Measurements from ENCODE around the gene ATP8A1.
A peak's percentile ranks its signal among the peaks of the same experiment; 100 is the strongest.
"Not testable (repeated sequence)": the region's sequence is repeated elsewhere in the genome, so short reads cannot be mapped to it uniquely, and the experiment has no call there.

The ATP8A1 gene

DNA sequence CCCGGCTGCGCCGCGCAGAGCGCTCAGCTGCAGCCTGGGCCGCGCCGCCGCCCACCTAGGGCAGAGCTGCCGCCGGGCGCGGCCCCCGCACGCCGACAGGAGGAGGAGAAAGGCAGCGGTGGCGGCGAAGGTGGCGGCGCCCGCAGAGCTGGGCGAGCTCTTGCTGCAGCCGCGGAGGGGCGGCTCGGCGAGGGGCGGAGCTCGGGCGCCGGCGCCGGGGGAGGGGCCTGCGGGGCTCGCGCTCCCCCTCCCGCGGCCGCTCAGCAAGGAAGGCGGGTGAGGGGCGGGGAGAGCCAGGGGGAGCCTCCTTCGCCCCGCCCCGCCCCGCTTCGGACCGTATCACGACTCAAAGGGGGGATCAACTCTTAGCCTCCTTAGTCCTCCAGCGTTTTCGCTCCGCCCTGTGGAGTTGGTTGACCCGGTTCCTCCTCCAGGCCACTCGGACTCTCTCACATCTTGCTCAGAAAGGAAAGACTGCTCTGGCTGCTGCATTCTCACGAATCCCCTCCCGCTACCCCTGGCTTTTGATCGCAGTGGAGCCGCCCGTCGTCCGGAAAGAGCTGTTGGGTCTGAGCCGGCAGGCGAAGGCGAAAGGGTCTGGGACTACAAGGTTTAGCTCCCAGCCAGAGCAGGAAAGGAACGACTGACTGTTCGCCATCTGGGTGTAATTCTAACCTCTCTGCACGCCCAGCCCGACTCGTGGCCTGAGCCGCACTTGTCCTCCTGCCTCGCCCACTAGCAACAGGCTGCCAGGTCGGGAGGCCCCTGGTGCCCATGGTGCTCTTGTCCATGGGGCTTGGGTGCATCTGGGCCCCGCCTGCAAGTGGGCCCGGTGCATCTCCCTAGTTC is at the start of gene ATP8A1:
ATP8A1 (minus strand) TSS at position 162 of the 849 bp plus-strand sequence. CDS start 232 bp downstream, outside the sequence.
- DNase-seq (ENCODE audit: low read depth) = peak; percentile 34

GRCh38 chr4:42706086-42706485 is 49.2 kb upstream of the ATP8A1 start:
- DNase-seq (ENCODE audit: low read depth) = no peak

DNA sequence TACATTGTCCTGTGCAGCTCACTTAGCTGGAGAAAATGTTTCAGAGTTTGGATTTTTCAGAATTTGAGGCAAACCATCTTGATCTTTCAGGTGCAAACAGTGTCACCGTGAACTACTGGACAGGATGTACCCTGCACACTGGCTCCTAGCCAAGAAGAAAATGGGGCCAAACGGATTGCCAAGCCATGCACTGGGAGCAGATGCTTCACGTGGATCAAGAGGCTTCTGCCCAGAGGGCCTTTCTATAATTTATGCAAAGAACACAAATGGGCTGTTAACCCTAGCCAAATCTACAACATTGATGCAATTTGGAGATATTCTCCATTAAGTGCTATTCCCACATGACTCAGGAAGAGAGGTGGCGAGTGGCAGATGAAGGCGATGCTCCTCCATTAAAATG is 46.9 kb upstream of the ATP8A1 start:
- DNase-seq (ENCODE audit: low read depth) = no peak

DNA sequence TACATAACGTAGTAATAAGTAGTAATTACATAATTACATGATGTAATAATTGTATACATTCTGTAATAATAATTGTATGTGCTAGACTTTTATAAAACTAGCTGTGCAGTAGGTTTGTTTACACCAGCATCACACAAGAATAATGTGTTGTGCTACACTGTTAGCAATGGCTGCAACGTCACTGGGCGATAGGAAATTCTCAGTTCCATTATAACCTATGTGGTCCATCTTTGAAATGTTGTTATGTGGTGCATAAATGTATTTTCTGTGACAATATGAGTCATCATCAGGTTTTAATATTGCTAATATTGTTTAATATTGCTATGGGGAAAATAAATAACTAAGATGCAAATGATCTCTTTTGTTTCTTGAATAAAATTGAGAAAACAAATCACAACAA is 46.0 kb upstream of the ATP8A1 start:
- no peak for DNase-seq (ENCODE audit: low read depth)

GRCh38 chr4:42701780-42702179 is 44.9 kb upstream of the ATP8A1 start:
- DNase-seq (ENCODE audit: low read depth) = not testable (repeated sequence)

GRCh38 chr4:42690537-42690936 is 33.6 kb upstream of the ATP8A1 start:
- no peak for DNase-seq (ENCODE audit: low read depth)

- no peak for DNase-seq (ENCODE audit: low read depth)
These were observed 26.5 kb upstream of the ATP8A1 start for GRCh38 chr4:42683393-42683792.

GRCh38 chr4:42678512-42678911 is 21.6 kb upstream of the ATP8A1 start:
- DNase-seq (ENCODE audit: low read depth) = no peak

GRCh38 chr4:42676066-42676951 is 19.4 kb upstream of the ATP8A1 start:
- DNase-seq (ENCODE audit: low read depth) = no peak

- peak; percentile 21 for DNase-seq (ENCODE audit: low read depth)
These were observed 16.1 kb upstream of the ATP8A1 start for GRCh38 chr4:42673082-42673425.

DNA sequence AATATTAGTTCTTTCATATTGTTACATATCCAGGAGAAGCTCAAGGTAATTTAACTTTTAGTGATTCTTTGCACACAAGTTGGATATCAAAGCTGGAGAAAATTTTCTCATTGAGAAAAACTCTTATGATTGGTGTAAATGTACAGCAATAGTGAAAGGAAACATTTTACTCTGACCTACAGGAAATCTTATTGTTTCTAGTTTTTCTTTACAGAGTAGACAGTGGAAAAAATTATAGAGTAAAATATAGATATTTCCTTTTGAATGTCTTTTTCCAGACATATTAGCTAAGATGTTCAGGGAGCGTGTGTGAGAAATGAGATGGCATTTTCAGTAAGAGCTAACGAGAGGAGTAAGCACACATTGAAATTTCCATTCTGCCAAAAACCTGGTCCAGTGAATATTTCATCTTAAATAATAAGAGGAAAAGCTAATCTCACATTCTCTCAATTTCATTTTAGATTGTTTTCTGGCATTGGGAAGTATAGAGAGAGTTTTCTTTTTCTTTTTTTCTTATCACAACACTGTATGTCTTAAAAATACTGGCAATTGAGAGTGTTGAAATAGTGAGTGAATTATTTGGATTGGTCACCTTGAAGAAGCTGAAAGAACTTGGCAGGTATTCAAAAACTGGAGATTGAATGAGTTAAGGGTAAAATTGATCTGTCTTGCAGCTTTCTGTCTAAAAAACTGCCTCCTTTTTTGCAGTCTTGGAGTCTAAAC is 15.6 kb upstream of the ATP8A1 start:
- no peak for DNase-seq (ENCODE audit: low read depth)

GRCh38 chr4:42671431-42672194 is 14.7 kb upstream of the ATP8A1 start:
- no peak for DNase-seq (ENCODE audit: low read depth)

GRCh38 chr4:42658261-42658660 is 1.4 kb upstream of the ATP8A1 start:
- no peak for DNase-seq (ENCODE audit: low read depth)

GRCh38 chr4:42656679-42656943 is 294 bp downstream of the ATP8A1 start:
- no peak for DNase-seq (ENCODE audit: low read depth)

DNA sequence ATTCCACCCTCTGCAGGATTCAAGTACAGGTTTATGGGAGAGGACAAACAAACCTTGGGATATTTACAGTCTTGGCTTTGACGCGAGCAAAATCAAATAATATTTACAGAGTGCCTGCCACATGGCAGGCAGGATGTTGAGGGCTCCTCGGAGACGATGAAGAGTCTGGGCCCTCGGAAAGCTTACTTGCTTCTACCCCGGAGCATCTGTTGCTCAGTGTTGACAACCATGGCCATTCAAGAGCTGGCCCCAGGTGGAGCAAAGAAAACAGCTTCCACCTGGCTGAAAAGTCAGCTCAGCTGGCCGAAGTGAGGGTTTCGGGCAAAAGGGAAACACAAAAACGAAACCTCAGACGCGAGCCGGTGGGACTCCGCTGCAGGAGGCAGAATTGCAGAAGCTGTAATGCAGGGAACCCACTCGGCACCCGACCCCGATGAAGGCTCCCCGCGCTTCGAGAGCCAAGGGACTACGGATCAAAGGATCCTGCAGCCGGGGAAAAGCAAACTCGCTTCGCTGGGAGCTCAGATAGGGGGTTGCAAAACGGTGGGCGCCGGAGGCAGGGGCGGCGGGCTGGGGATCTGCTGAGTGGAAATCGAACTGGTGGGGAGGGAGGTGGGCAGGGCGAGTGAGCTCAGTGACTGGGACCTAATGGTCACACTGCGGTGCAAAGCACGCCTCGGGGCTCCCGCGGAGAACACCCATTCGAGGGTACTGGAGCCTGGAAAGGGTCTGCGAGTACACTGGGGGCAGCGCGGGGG is 805 bp downstream of the ATP8A1 start:
- DNase-seq (ENCODE audit: low read depth) = no peak

DNA sequence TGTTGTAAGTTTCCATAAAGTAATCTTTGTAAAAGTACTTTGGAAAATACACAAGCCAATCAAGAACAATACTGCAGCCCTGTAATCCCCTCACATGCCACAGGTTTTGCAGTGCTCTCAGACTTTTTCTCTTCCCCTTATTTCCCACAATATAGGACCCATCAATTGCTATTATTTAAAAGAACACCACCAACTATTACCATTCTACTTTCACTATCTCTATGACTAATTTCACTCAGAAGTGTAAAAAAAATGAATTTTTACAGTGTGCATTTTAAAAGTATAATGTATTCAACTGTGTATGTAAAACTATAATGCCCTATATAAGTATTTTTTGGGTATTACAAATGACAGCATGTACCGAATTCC is 1.7 kb downstream of the ATP8A1 start:
- DNase-seq (ENCODE audit: low read depth) = no peak

DNA sequence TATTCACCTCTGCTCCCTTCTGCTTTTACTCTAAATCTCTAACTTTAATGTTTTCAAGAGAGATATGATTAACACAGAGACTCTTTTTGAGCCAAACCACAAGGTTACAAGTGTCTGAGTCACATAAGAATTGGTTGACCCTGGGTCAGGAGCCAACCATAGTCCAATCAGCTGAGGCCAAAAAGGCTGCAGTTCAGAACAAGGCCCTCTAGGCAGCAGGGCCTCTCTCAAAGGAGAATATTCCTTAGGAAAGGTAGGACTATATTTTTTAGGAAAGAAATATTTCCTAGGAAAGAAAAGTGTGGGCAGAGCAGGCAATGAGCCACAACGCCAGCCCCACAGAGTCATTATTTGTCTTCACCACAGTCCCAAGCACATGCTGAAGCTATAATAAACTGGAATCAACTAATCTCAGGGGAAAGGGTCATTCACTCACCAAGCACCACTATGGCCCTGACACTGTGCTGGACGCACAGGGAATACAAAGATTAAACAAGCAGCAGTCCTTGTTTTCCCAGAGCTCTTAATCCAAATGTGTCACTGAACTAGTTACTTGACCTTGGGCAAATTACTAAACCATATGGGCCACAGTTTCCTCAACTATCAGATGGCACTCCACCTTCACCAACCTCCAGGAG is 2.2 kb downstream of the ATP8A1 start:
- DNase-seq (ENCODE audit: low read depth) = peak; percentile 54

DNA sequence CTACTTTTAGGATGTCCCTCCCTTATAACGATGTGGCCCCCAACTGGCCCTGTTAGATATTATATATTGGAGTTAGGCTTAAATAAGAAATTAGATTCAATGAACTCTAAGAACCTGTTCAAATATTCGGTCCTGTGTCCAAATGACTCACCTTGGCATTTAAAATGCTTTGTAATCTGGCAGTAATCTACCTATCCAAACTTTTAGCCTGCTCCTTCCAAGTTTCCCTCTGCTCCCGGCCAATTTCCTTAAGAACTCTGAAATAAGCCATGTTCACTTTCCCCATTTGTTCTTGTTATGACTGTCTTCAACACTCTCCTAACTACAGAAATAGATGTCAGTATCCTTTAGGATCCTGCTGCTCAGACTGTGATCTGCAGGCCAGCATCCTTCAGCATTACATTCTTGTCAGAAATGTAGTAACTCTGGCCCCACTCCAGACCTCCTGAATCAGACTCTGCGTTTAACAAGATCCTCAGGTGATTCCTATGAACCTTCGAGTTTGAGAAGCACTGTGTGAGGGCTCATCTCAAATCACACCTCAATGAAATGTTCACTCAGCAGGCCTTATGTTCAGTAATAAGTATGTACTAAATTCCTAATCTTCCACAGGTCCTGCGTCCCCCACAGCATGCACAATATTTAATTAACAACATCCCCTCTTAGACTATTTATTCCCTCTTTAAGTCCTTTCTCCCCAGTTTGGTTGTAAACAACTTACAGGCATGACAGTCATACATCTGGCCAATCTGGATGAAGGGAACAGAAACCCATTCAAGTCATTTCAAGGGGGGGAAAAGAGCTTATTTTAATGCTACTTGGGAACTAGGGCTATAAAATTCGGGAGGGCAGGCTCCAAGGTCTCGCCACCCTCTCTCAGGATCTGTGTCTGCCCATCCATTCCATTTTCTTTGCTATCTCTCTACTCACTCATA is 3.0 kb downstream of the ATP8A1 start:
- DNase-seq (ENCODE audit: low read depth) = no peak

- DNase-seq (ENCODE audit: low read depth) = not testable (repeated sequence)
These were observed 4.2 kb downstream of the ATP8A1 start for GRCh38 chr4:42652529-42653231.

All from GM04503 (cell line).